Ascending aorta (tissue), 2 donors: ENCODE results near the gene ANGPT4. TPM values are rescaled to one million over a fixed set of nuclear protein-coding genes. Genes with fewer than 3 reads are reported as not detected.

Experiments
- DNase-seq, 2 donors: peaks; one replicate each; pipeline ENCODE4 v3.0.0-alpha.2; 2019; ENCODE audit warnings: low spot score in 2 of 2
- H3K27ac ChIP-seq, 2 donors: fragments of 200-600 bp; sonication (generic); one replicate each; pipeline ENCODE4 v1.5.1; 2016 to 2017; ENCODE audit warnings: mild to moderate bottlenecking in 1 of 2
- H3K27me3 ChIP-seq: fragments of 200-600 bp; sonication (generic); one replicate; pipeline ENCODE4 v1.5.1; 2017
- H3K36me3 ChIP-seq, 2 donors: fragments of 200-600 bp; sonication (generic); one replicate each; pipeline ENCODE4 v1.5.1; 2016
- H3K4me1 ChIP-seq, 2 donors: fragments of 200-600 bp; sonication (generic); one replicate each; pipeline ENCODE4 v1.5.1; 2016 to 2017; ENCODE audit warnings: mild to moderate bottlenecking in 1 of 2
- H3K4me3 ChIP-seq, 2 donors: fragments of 200-600 bp; sonication (generic); one replicate each; pipeline ENCODE4 v1.5.1; 2016 to 2017; ENCODE audit warnings: mild to moderate bottlenecking in 1 of 2
- H3K9me3 ChIP-seq, 2 donors: fragments of 200-600 bp; sonication (generic); one replicate each; pipeline ENCODE4 v1.5.1; 2016
- CTCF ChIP-seq, 3 experiments: fragments of 200-600 bp in 2 of 3; fragments of 450-650 bp in 1 of 3; sonication (generic) in 2 of 3; IDR thresholded peaks; one replicate each; pipeline ENCODE4 v1.5.1; 2016 to 2019; ENCODE audit warnings: antibody characterized with exemption in 3 of 3, mild to moderate bottlenecking in 1 of 3, moderate library complexity in 1 of 3
- intact Hi-C: fragments of 100-400 bp; cut with DNase I; formaldehyde crosslinking; loops from one replicate; pipeline ENCODE4 v1.15.1; 2023
- total RNA-seq: library from RNA; depleted of rRNA; stranded (reverse); fragments of >200 nt; gene quantifications from one replicate; pipeline ENCODE4 v1.1.0, GENCODE V29; 2016

ANGPT4 gene
- total RNA-seq, 1 donor from 2014 or later, result 5.7 TPM

- intact Hi-C loops, result no loop called here
- DNase-seq, result peak in 1 of 2 donors; percentile 22
- Histone ChIP-seq H3K4me3 (no peak overlapping the region), H3K36me3 (no peaks in the 10 kb centered on the region), H3K27ac (no peak overlapping the region), H3K9me3 (no peaks in the 10 kb centered on the region), H3K27me3 (no peaks in the 10 kb centered on the region), H3K4me1 (no peaks in the 10 kb centered on the region)
- TF ChIP-seq CTCF (IDR thresholded peaks at IDR 0.05), result no peak
Observed at GRCh38 chr20:924639-925038, 8.5 kb upstream of the ANGPT4 start.

- intact Hi-C loops, result no loop called here
- no peaks in the 10 kb centered on the region for H3K36me3 ChIP-seq
- no peaks in the 10 kb centered on the region for H3K27me3 ChIP-seq
- no peak for TF ChIP-seq CTCF (IDR thresholded peaks at IDR 0.05)
- H3K27ac ChIP-seq, result no peak overlapping the region
- H3K4me3 ChIP-seq, result no peak overlapping the region
- no peaks in the 10 kb centered on the region for H3K4me1 ChIP-seq
- peak in 1 of 2 donors; percentile 52 for DNase-seq
- H3K9me3 ChIP-seq, result no peaks in the 10 kb centered on the region
Observed at GRCh38 chr20:922781-923180, 6.6 kb upstream of the ANGPT4 start.

- Histone ChIP-seq H3K4me1 (no peaks in the 10 kb centered on the region), H3K36me3 (no peaks in the 10 kb centered on the region), H3K4me3 (no peak overlapping the region), H3K27me3 (no peaks in the 10 kb centered on the region), H3K9me3 (no peaks in the 10 kb centered on the region), H3K27ac (no peak overlapping the region)
- intact Hi-C loops, result no loop called here
- DNase-seq, result no peak
- TF ChIP-seq CTCF (IDR thresholded peaks at IDR 0.05), result no peak
Observed at GRCh38 chr20:921068-921467, 4.9 kb upstream of the ANGPT4 start.

- TF ChIP-seq CTCF (IDR thresholded peaks at IDR 0.05), result no peak
Observed at GRCh38 chr20:920311-920710, 4.2 kb upstream of the ANGPT4 start.

GRCh38 chr20:919491-919916 lies 3.4 kb upstream of the ANGPT4 start:
- Histone ChIP-seq H3K27me3 (no peaks in the 10 kb centered on the region), H3K4me3 (no peak overlapping the region), H3K9me3 (no peaks in the 10 kb centered on the region), H3K4me1 (no peaks in the 10 kb centered on the region), H3K36me3 (no peaks in the 10 kb centered on the region), H3K27ac (no peak overlapping the region)
- no peak for DNase-seq
- TF ChIP-seq CTCF (IDR thresholded peaks at IDR 0.05), result no peak
- intact Hi-C loops, result no loop called here

More at GRCh38 chr20:920311-920710, 4.2 kb upstream of the ANGPT4 start:
- intact Hi-C loops, result no loop called here
- no peaks in the 10 kb centered on the region for H3K36me3 ChIP-seq
- no peak for DNase-seq
- no peaks in the 10 kb centered on the region for H3K9me3 ChIP-seq
- H3K27ac ChIP-seq, result no peak overlapping the region
- no peaks in the 10 kb centered on the region for H3K27me3 ChIP-seq
- no peaks in the 10 kb centered on the region for H3K4me1 ChIP-seq
- H3K4me3 ChIP-seq, result no peak overlapping the region

- H3K4me1 ChIP-seq, result no peaks in the 10 kb centered on the region
- intact Hi-C loops, result no loop called here
- TF ChIP-seq CTCF (IDR thresholded peaks at IDR 0.05), result no peak
- H3K9me3 ChIP-seq, result no peaks in the 10 kb centered on the region
- no peaks in the 10 kb centered on the region for H3K27me3 ChIP-seq
- no peak for DNase-seq
- no peak overlapping the region for H3K4me3 ChIP-seq
- no peak overlapping the region for H3K27ac ChIP-seq
- no peaks in the 10 kb centered on the region for H3K36me3 ChIP-seq
Observed at GRCh38 chr20:917416-917815, 1.3 kb upstream of the ANGPT4 start.
